NCI-H1105 (cell line): ENCODE measurements around the gene ARTN.

Source experiments
- DNase-seq: peaks from one replicate; lab custom pipeline; 2025; lab: John Stamatoyannopoulos, UW

The ARTN gene

GRCh38 chr1:43947874-43948437 lies 14.4 kb downstream of the ARTN start:
- no peak for DNase-seq

- no peak for DNase-seq
These were observed 16.1 kb downstream of the ARTN start for GRCh38 chr1:43949678-43950077.

GRCh38 chr1:43951021-43951985 lies 17.7 kb downstream of the ARTN start:
- no peak for DNase-seq

GRCh38 chr1:43952731-43953346 lies 19.2 kb downstream of the ARTN start:
- peak; percentile 97 for DNase-seq

GRCh38 chr1:43953361-43953760 lies 19.8 kb downstream of the ARTN start:
- no peak for DNase-seq

GRCh38 chr1:43954036-43954435 lies 20.4 kb downstream of the ARTN start:
- no peak for DNase-seq

GRCh38 chr1:43956234-43956633 lies 22.6 kb downstream of the ARTN start:
- DNase-seq = no peak

- DNase-seq = no peak
These were observed 23.9 kb downstream of the ARTN start for GRCh38 chr1:43957407-43958040.

GRCh38 chr1:43958351-43959255 lies 25.0 kb downstream of the ARTN start:
- DNase-seq = no peak

- no peak for DNase-seq
These were observed 27.2 kb downstream of the ARTN start for GRCh38 chr1:43960798-43961197.

GRCh38 chr1:43961692-43962091 lies 28.1 kb downstream of the ARTN start:
- DNase-seq = no peak

- DNase-seq = no peak
These were observed 28.7 kb downstream of the ARTN start for GRCh38 chr1:43962324-43962723.

GRCh38 chr1:43963006-43963405 lies 29.4 kb downstream of the ARTN start:
- no peak for DNase-seq

- no peak for DNase-seq
These were observed 30.3 kb downstream of the ARTN start for GRCh38 chr1:43963890-43964289.

- DNase-seq = no peak
These were observed 31.7 kb downstream of the ARTN start for GRCh38 chr1:43965316-43965715.

GRCh38 chr1:43968348-43968948 lies 34.8 kb downstream of the ARTN start:
- DNase-seq = no peak

- no peak for DNase-seq
These were observed 35.8 kb downstream of the ARTN start for GRCh38 chr1:43969416-43969745.

GRCh38 chr1:43969746-43970466 lies 36.3 kb downstream of the ARTN start, which contains the start of gene DPH2:
TSS of gene DPH2 (plus strand) at chr1:43970010. CDS start at chr1:43970176, 166 bp downstream.
- peak; percentile 98 for DNase-seq

GRCh38 chr1:43970502-43970901 lies 36.9 kb downstream of the ARTN start:
- no peak for DNase-seq

- DNase-seq = no peak
These were observed 37.3 kb downstream of the ARTN start for GRCh38 chr1:43970911-43971310.
